ENCODE data around the gene ITIH4. TPM values are rescaled to one million over a fixed set of nuclear protein-coding genes. Genes with fewer than 3 reads are reported as not detected.

Gene ITIH4
- total and polyA plus RNA-seq, 10 of the 15 experiments (the other 5 are each of a cell fraction or from before 2014, with no cell fraction given) = 0.64 to 4.1 (median 1.3) TPM

- WGBS (ENCODE audit: insufficient coverage, insufficient replicate concordance, low lambda C conversion rate, missing lambda C conversion rate) = 40% methylated on average over 5 of the region's 5 CpGs
- ChIA-PET CTCF (interaction anchor here (1.5 kb wide), 1 partner anchor 9 kb away, joined by 6 read pairs; no protein-coding TSS in a partner anchor), POLR2A (no interaction called here), RAD21 (ENCODE audit: unreplicated experiment) (no interaction called here), SMC1A (ENCODE audit: uncharacterized antibody, unreplicated experiment) (no interaction called here)
- Histone ChIP-seq H3K27me3 (replicated peaks in 1 of 2; ENCODE audit: control insufficient read depth in 2 of 2, insufficient read depth in 2 of 2, low read length in 1 of 2) (no peaks in the 10 kb centered on the region; a peak in 2 of 4 replicates), H3K4me3 (no peak overlapping the region), H3K36me3 (ENCODE audit: control insufficient read depth in 2 of 2, insufficient read depth in 2 of 2, low read length in 1 of 2) (no peaks in the 10 kb centered on the region), H3K4me1 (ENCODE audit: control insufficient read depth, insufficient read depth, low read length) (no peaks in the 10 kb centered on the region), H3K79me2 (ENCODE audit: control insufficient read depth, insufficient read depth, low read length) (no peaks in the 10 kb centered on the region), H2AFZ (ENCODE audit: control insufficient read depth, low read depth, low read length) (no peak overlapping the region), H3K27ac (ENCODE audit: control insufficient read depth, insufficient read depth) (no peak overlapping the region), H4K20me1 (ENCODE audit: control insufficient read depth, insufficient read depth) (no peaks in the 10 kb centered on the region), H3K9me3 (replicated peaks; ENCODE audit: control insufficient read depth, insufficient read depth, low read length) (no peaks in the 10 kb centered on the region), H3K9ac (ENCODE audit: control insufficient read depth, insufficient read depth, low read length) (no peak overlapping the region), H3K4me2 (ENCODE audit: control insufficient read depth, insufficient read depth) (no peak overlapping the region)
- FAIRE-seq (no peak), ATAC-seq (no peak), DNase-seq (ENCODE audit: low read depth, low spot score) (no peak)
- in situ Hi-C loops (cut with MboI) (no loop called here), intact Hi-C loops (cut with micrococcal nuclease; ENCODE audit: unreplicated experiment) (no loop called here)
- no TSS peak for BruUV-seq (replicated peaks)
- TF ChIP-seq RELA (IDR thresholded peaks at IDR 0.05; ENCODE audit: borderline replicate concordance, partially characterized antibody) (no peak), ELK1 (IDR thresholded peaks at IDR 0.05; ENCODE audit: low read depth, low read length) (no peak), NFXL1 (IDR thresholded peaks at IDR 0.05; ENCODE audit: borderline replicate concordance) (no peak), KDM1A (IDR thresholded peaks at IDR 0.05; ENCODE audit: borderline replicate concordance) (no peak), NR2F1 (conservative IDR thresholded peaks at IDR 0.05) (no peak), BCLAF1 (IDR thresholded peaks at IDR 0.05) (no peak), ZBTB4 (CRISPR knock-in tag; IDR thresholded peaks at IDR 0.05) (no peak), RCOR1 (conservative IDR thresholded peaks at IDR 0.05; ENCODE audit: low read depth, low read length) (no peak), SREBF2 (IDR thresholded peaks at IDR 0.05; ENCODE audit: low read length) (no peak), CUX1 (IDR thresholded peaks at IDR 0.05; ENCODE audit: insufficient replicate concordance, low read depth, low read length) (no peak)
Observed at GRCh38 chr3:52784931-52785590, 45.4 kb downstream of the ITIH4 start.

Measured in GM12878 (cell line).